ENCODE measurements around the gene PIPOX. TPM values are rescaled to one million over a fixed set of nuclear protein-coding genes. Genes with fewer than 3 reads are reported as not detected.

The PIPOX gene
- total RNA-seq, 4 donors from 2014 or later, result 0.52 to 11.2 (median 6.7) TPM

GRCh38 chr17:29050176-29050575 is 7.2 kb downstream of the PIPOX start:
- Histone ChIP-seq H3K4me3 (no peak overlapping the region), H3K27me3 (no peaks in the 10 kb centered on the region)
- WGBS, 2 donors (ENCODE audit: low coverage in 1 of 2), result 89 to 93% methylated on average over 5 of the region's 5 CpGs

GRCh38 chr17:29051194-29051593 is 8.3 kb downstream of the PIPOX start:
- Histone ChIP-seq H3K4me3 (no peak overlapping the region), H3K9me3 (no peaks in the 10 kb centered on the region), H3K27me3 (no peaks in the 10 kb centered on the region), H3K27ac (no peak overlapping the region), H3K4me1 (no peaks in the 10 kb centered on the region), H3K36me3 (no peaks in the 10 kb centered on the region)
- ATAC-seq, result no peak
- WGBS, 2 donors (ENCODE audit: low coverage in 1 of 2), result 86% methylated on average over 8 of the region's 12 CpGs; no CpG with 5 or more reads in 1 of the 2 donors
- TF ChIP-seq POLR2A (IDR thresholded peaks at IDR 0.05) (no peak), CTCF (IDR thresholded peaks at IDR 0.05) (no peak), EP300 (IDR thresholded peaks at IDR 0.05) (no peak), POLR2AphosphoS5 (IDR thresholded peaks at IDR 0.05) (no peak)

More at GRCh38 chr17:29050176-29050575, 7.2 kb downstream of the PIPOX start:
- no peak for ATAC-seq
- no peak overlapping the region for H3K27ac ChIP-seq
- H3K4me1 ChIP-seq, result no peaks in the 10 kb centered on the region
- H3K36me3 ChIP-seq, result no peaks in the 10 kb centered on the region
- H3K9me3 ChIP-seq, result no peaks in the 10 kb centered on the region
- TF ChIP-seq POLR2A (IDR thresholded peaks at IDR 0.05), result no peak
- no peak for TF ChIP-seq POLR2AphosphoS5 (IDR thresholded peaks at IDR 0.05)

- Histone ChIP-seq H3K36me3 (no peaks in the 10 kb centered on the region), H3K9me3 (no peaks in the 10 kb centered on the region), H3K4me1 (no peaks in the 10 kb centered on the region), H3K27me3 (no peaks in the 10 kb centered on the region), H3K4me3 (no peak overlapping the region), H3K27ac (no peak overlapping the region)
- ATAC-seq, result no peak
- TF ChIP-seq CTCF (IDR thresholded peaks at IDR 0.05) (no peak), POLR2AphosphoS5 (IDR thresholded peaks at IDR 0.05) (no peak), EP300 (IDR thresholded peaks at IDR 0.05) (no peak), POLR2A (IDR thresholded peaks at IDR 0.05) (no peak)
- 100% methylated on average over 1 of the region's 6 CpGs; no CpG with 5 or more reads in 1 of the 2 donors for WGBS, 2 donors (ENCODE audit: low coverage in 1 of 2)
Measured at GRCh38 chr17:29051731-29052130, 8.8 kb downstream of the PIPOX start.

GRCh38 chr17:29054835-29055234 is 11.9 kb downstream of the PIPOX start:
- Histone ChIP-seq H3K9me3 (no peaks in the 10 kb centered on the region), H3K4me1 (no peaks in the 10 kb centered on the region), H3K4me3 (no peak overlapping the region), H3K36me3 (no peaks in the 10 kb centered on the region), H3K27ac (no peak overlapping the region), H3K27me3 (no peaks in the 10 kb centered on the region)
- 100% methylated on average over 1 of the region's 10 CpGs; no CpG with 5 or more reads in 1 of the 2 donors for WGBS, 2 donors (ENCODE audit: low coverage in 1 of 2)
- no peak for TF ChIP-seq POLR2AphosphoS5 (IDR thresholded peaks at IDR 0.05)
- TF ChIP-seq POLR2A (IDR thresholded peaks at IDR 0.05), result no peak
- TF ChIP-seq EP300 (IDR thresholded peaks at IDR 0.05), result no peak
- no peak for TF ChIP-seq CTCF (IDR thresholded peaks at IDR 0.05)
- no peak for ATAC-seq

GRCh38 chr17:29057361-29057760 is 14.4 kb downstream of the PIPOX start:
- no peak overlapping the region for H3K4me3 ChIP-seq
- H3K27me3 ChIP-seq, result no peaks in the 10 kb centered on the region
- no peaks in the 10 kb centered on the region for H3K36me3 ChIP-seq
- TF ChIP-seq EP300 (IDR thresholded peaks at IDR 0.05), result no peak
- TF ChIP-seq POLR2A (IDR thresholded peaks at IDR 0.05), result no peak
- TF ChIP-seq POLR2AphosphoS5 (IDR thresholded peaks at IDR 0.05), result no peak
- TF ChIP-seq CTCF (IDR thresholded peaks at IDR 0.05), result no peak
- H3K9me3 ChIP-seq, result no peaks in the 10 kb centered on the region
- no peak for ATAC-seq
- WGBS, 2 donors (ENCODE audit: low coverage in 1 of 2), result 47 to 100% methylated on average over 1 to 4 of the region's 4 CpGs
- no peak overlapping the region for H3K27ac ChIP-seq
- H3K4me1 ChIP-seq, result no peaks in the 10 kb centered on the region

Measured in gastroesophageal sphincter (tissue), 4 donors.